OCI-LY3 (cell line): ENCODE results near the gene PIK3C3.

Source experiments
- CTCF ChIP-seq: fragments of 200-600, 300-600 bp; sonication (generic); IDR thresholded peaks from 2 replicates; pipeline ENCODE4 v1.5.1; 2014; ENCODE audit warnings: antibody characterized with exemption, low read length, low read depth
- EZH2phosphoT487 ChIP-seq: fragments of 200-600 bp; shearing (Covaris generic); IDR thresholded peaks from 2 replicates; pipeline ENCODE4 v1.6.1; 2018; ENCODE audit warnings: antibody characterized with exemption, mixed run types, low read depth

GRCh38 chr18:41992703-41993102 is 37.7 kb downstream of the PIK3C3 start:
- TF ChIP-seq CTCF (no peak), EZH2phosphoT487 (no peak)
